SJCRH30 (cell line): ENCODE results near the gene KLKB1. TPM values are rescaled to one million over a fixed set of nuclear protein-coding genes. Genes with fewer than 3 reads are reported as not detected.
A peak's percentile ranks its signal among the peaks of the same experiment; 100 is the strongest.

ENCODE experiments used
- DNase-seq, 2 experiments: peaks; one replicate each; pipeline ENCODE4 v3.0.0-alpha.2; 2015 to 2020
- H3K27ac ChIP-seq: fragments of 250-450 bp; sonication (Bioruptor Pico); 2 replicates; pipeline ENCODE4 v1.5.1; 2020; ENCODE audit warnings: mild to moderate bottlenecking, moderate library complexity
- H3K27me3 ChIP-seq: fragments of 250-450 bp; sonication (Bioruptor Pico); 2 replicates; pipeline ENCODE4 v1.5.1; 2020; ENCODE audit warnings: mild to moderate bottlenecking, moderate library complexity
- H3K36me3 ChIP-seq: fragments of 250-450 bp; sonication (Bioruptor Pico); 2 replicates; pipeline ENCODE4 v1.5.1; 2020; ENCODE audit warnings: mild to moderate bottlenecking, moderate library complexity
- H3K4me1 ChIP-seq: fragments of 250-450 bp; sonication (Bioruptor Pico); 2 replicates; pipeline ENCODE4 v1.5.1; 2020; ENCODE audit warnings: mild to moderate bottlenecking, moderate library complexity
- H3K4me3 ChIP-seq: fragments of 250-450 bp; sonication (Bioruptor Pico); 2 replicates; pipeline ENCODE4 v1.5.1; 2020; ENCODE audit warnings: mild to moderate bottlenecking, moderate library complexity
- H3K9me3 ChIP-seq: fragments of 250-450 bp; sonication (Bioruptor Pico); replicated peaks from 2 replicates; pipeline ENCODE4 v1.5.1; 2020; ENCODE audit warnings: mild to moderate bottlenecking, moderate library complexity
- total RNA-seq: library from RNA; depleted of rRNA; stranded (reverse); fragments of >200 nt; shearing (Covaris generic); gene quantifications from 2 replicates; pipeline ENCODE4 v1.2.3, GENCODE V29; 2014; rRNA removed

Gene KLKB1
- total RNA-seq, 1 experiment from 2014 or later, result not detected

DNA sequence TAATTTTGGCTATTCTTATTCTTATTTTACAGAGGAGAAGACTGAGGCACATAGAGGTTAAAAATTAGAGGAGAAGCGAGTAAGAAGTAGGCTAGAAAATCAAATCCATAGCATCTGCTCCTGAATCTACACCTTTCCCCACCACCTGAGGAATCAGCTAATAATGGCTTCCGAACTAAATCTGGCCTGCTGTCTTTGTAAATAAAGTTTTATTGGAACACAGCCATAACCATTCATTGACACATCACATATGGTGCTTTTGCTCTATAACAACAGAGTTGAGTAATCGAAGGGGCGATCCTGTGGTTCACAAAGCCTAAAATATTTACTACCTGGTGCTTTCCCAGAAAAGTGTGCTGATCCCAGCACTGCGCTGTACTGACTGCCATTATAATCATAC lies 76.9 kb downstream of the KLKB1 start:
- Histone ChIP-seq H3K4me1 (no peaks in the 10 kb centered on the region), H3K27me3 (no peaks in the 10 kb centered on the region), H3K9me3 (no peaks in the 10 kb centered on the region), H3K36me3 (no peaks in the 10 kb centered on the region), H3K4me3 (no peak overlapping the region), H3K27ac (no peak overlapping the region)
- DNase-seq, result no peak

DNA sequence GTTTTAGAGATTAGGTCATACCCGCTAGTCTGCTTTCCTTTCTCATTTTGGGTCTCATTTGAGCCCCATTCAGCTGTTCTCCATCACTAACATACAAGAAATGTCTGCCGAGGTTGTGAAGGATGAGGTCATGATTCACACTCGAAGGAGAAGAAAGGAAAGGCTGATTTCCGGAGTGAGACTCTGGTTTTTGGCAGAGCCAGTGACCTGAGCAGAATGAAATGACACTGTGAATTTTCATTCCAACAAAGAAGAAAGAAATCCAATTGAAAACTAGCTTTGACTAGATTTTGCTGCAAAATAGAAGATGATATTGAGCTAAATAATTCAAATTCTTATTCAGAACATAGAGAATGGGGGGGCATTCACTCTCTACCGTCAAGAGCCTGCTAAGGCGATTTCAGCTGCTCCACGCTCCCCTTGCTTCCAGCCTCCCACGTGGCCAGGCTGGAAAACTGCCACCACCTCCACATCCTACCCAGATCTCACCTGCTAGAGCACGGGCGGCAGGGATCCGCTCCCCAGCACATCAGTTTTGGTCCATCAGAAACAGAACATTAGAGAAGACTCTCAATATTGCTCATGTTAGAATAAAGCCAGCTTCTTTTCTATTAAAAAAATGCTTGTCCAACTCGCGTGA lies 77.7 kb downstream of the KLKB1 start:
- H3K4me1 ChIP-seq, result no peaks in the 10 kb centered on the region
- no peaks in the 10 kb centered on the region for H3K36me3 ChIP-seq
- peak; percentile 16 to 24 for DNase-seq
- H3K27ac ChIP-seq, result no peak overlapping the region
- H3K27me3 ChIP-seq, result no peaks in the 10 kb centered on the region
- no peaks in the 10 kb centered on the region for H3K9me3 ChIP-seq
- 0 out of 2 replicates have a peak overlapping the region, but pooled peaks have one; percentile 11 for H3K4me3 ChIP-seq

DNA sequence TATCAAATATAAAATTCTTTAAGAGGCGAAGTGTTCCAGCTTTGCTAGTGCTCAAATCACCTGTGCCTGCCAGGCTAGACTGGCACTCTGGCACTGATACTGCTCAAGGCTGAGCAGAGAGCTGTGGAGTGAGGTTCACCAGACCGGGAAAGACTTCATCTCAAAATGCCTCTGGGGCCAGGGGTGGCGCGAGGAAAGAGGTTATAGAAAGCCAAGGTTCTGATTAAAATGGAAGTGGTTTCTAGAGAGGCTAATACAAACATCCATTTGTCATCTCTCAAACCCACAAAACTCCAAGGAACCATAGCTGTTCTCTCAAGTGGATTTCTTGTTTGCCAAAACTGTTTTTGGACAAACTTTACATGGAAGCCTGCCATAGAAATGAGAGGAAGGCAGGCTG lies 80.2 kb downstream of the KLKB1 start:
- DNase-seq, result no peak
- no peak overlapping the region for H3K27ac ChIP-seq
- H3K4me1 ChIP-seq, result no peaks in the 10 kb centered on the region
- H3K9me3 ChIP-seq, result no peaks in the 10 kb centered on the region
- no peaks in the 10 kb centered on the region for H3K36me3 ChIP-seq
- no peak overlapping the region for H3K4me3 ChIP-seq
- no peaks in the 10 kb centered on the region for H3K27me3 ChIP-seq

DNA sequence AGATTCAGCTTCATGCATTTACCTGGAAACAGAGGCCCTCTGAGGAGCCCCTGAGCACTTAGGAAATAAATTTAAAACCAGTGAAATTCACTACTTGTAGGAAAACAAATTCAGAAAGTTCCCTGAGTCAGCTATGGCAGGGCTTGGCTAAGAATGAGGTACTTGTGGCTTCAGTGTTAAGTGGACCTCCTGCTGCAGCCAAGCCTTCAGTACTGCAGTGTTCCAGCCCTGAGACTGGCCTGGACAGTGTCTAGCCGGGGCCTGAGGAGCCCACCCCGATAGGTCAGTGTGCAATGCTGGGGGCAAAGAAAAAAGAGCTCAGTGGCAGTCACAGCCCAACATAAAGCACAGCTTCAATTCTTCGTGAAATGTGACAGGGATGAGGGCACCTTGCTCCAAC lies 80.6 kb downstream of the KLKB1 start:
- Histone ChIP-seq H3K4me1 (no peaks in the 10 kb centered on the region), H3K9me3 (no peaks in the 10 kb centered on the region), H3K4me3 (no peak overlapping the region), H3K27ac (no peak overlapping the region), H3K36me3 (no peaks in the 10 kb centered on the region), H3K27me3 (no peaks in the 10 kb centered on the region)
- no peak for DNase-seq

Other genes starting within 250 kb of the KLKB1 start
- not detected in 2 replicates for gene TLR3, start 158.4 kb upstream of the KLKB1 start, total RNA-seq
- 0.13 and 0.53 TPM in 2 replicates for gene FAM149A, start 122.8 kb upstream of the KLKB1 start, total RNA-seq
- gene CYP4V2, start 35.9 kb upstream of the KLKB1 start, total RNA-seq, result 4.3 and 4.6 TPM in 2 replicates
- gene F11, start 38.7 kb downstream of the KLKB1 start, total RNA-seq, result 0.42 and 0.79 TPM in 2 replicates